Aorta (tissue), 5 donors: ENCODE data around the gene RPS19BP1. TPM values are rescaled to one million over a fixed set of nuclear protein-coding genes. Genes with fewer than 3 reads are reported as not detected.

ENCODE experiments used
- ATAC-seq: fragments of 200-7000 bp; cut with Tn5 transposase; one replicate; pipeline ENCODE4 v1.9.1; 2022; ENCODE audit warnings: moderate library complexity; ENCODE audit not compliant: low FRiP score
- DNase-seq, 2 donors: peaks; one replicate each; pipeline ENCODE4 v3.0.0-alpha.2; 2020
- H3K27ac ChIP-seq, 2 donors: one replicate each; pipeline ENCODE4 v1.5.1; 2013; ENCODE audit warnings: low read length in 2 of 2, mild to moderate bottlenecking in 2 of 2, moderate library complexity in 2 of 2, control low read depth in 1 of 2, inconsistent platforms in 1 of 2, low read depth in 1 of 2
- H3K27me3 ChIP-seq, 2 donors: one replicate each; pipeline ENCODE4 v1.6.1; 2013; ENCODE audit warnings: control low read depth in 1 of 2, low read length in 1 of 2, mild to moderate bottlenecking in 1 of 2, moderate library complexity in 1 of 2; ENCODE audit not compliant: insufficient read depth in 2 of 2, control insufficient read depth in 1 of 2
- H3K36me3 ChIP-seq, 2 donors: one replicate each; pipeline ENCODE4 v1.6.1; 2013; ENCODE audit warnings: control low read depth in 1 of 2, low read length in 1 of 2, mild to moderate bottlenecking in 1 of 2; ENCODE audit not compliant: insufficient read depth in 2 of 2, control insufficient read depth in 1 of 2
- H3K4me1 ChIP-seq, 2 donors: one replicate each; pipeline ENCODE4 v1.6.1; 2013; ENCODE audit warnings: low read length in 2 of 2, control low read depth in 1 of 2, mild to moderate bottlenecking in 1 of 2, moderate library complexity in 1 of 2; ENCODE audit not compliant: insufficient read depth in 2 of 2, control insufficient read depth in 1 of 2
- H3K4me3 ChIP-seq, 2 donors: one replicate each; pipeline ENCODE4 v1.5.1; 2013; ENCODE audit warnings: low read length in 2 of 2, control low read depth in 1 of 2, mild to moderate bottlenecking in 1 of 2
- H3K9me3 ChIP-seq: one replicate; pipeline ENCODE4 v1.6.1; 2013; ENCODE audit warnings: mild to moderate bottlenecking, low read length; ENCODE audit not compliant: control insufficient read depth
- WGBS, 2 donors: extraction: QIAGEN DNeasy Blood & Tissue Kit; methylation state at CpG; one replicate each; pipeline ENCODE4 v1.1.7; 2013; 5-methylcytosine and 5-hydroxymethylcytosine counted together
- intact Hi-C, 2 donors: fragments of 100-400 bp; cut with DNase I; formaldehyde crosslinking; loops; one replicate each; pipeline versions ENCODE4 v1.14.2 to v1.15.0; 2022
- polyA plus RNA-seq, 2 donors: library from polyadenylated mRNA; stranded (reverse); fragments of 200-250 nt; gene quantifications; one replicate each; pipeline ENCODE4 v1.2.3, GENCODE V29; 2013
- total RNA-seq, 2 donors: library from RNA; stranded (reverse); fragmentation: NEBNext Ultra II Directional; extraction: Animal tissue kit (Norgen Biotek cat#: 25700); gene quantifications; one replicate each; pipeline ENCODE4 v1.2.1, GENCODE V29; 2021
- donor health status: healthy with polysubstance abuse.
- donor health status: Bipolar disorder and iron deficiency.
- donor health status: DM: no; HTN: no; CAD: no.
- donor health status: DM: no; HTN: no; CAD: no.
- donor health status: DM: yes; HTN: yes; CAD: no.

RPS19BP1 gene
- total and polyA plus RNA-seq, 4 donors = 50.4 to 160 (median 105) TPM

GRCh38 chr22:39574779-39575551, 42.4 kb upstream of the RPS19BP1 start:
- no peak overlapping the region for H3K4me3 ChIP-seq
- H3K4me1 ChIP-seq = no peaks in the 10 kb centered on the region
- H3K27me3 ChIP-seq = no peaks in the 10 kb centered on the region
- intact Hi-C loops = no loop called here
- ATAC-seq = no peak
- 75 to 82% methylated on average over 14 of the region's 14 CpGs for WGBS, 2 donors
- no peak for DNase-seq
- H3K27ac ChIP-seq = no peak overlapping the region
- H3K9me3 ChIP-seq = no peaks in the 10 kb centered on the region
- H3K36me3 ChIP-seq = no peaks in the 10 kb centered on the region

DNA sequence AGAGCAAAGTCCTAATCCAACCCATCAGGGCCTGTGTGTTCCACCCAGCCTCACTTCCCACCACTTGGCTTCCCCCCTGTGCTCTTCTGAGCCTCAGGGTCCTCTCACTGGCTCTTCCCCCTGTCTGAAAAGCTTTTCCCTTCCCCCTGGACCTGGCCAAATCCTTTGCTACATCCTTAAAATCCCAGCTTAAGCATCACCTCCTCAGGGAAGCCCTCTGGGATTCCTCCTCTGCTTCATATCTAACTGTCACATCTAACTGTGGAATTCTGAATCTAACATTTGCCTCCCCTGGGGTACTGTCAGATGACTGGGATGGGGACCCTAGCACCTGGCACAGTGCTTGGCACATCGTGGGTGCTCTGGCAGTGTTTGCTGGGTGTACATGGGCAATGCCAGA, 39.0 kb upstream of the RPS19BP1 start:
- no peaks in the 10 kb centered on the region for H3K36me3 ChIP-seq
- ATAC-seq (no peak), DNase-seq (no peak)
- no peak overlapping the region for H3K4me3 ChIP-seq
- H3K27ac ChIP-seq = no peak overlapping the region
- no peaks in the 10 kb centered on the region for H3K4me1 ChIP-seq
- H3K9me3 ChIP-seq = no peaks in the 10 kb centered on the region
- 61 to 75% methylated on average over 1 of the region's 1 CpG for WGBS, 2 donors
- H3K27me3 ChIP-seq = no peaks in the 10 kb centered on the region
- intact Hi-C loops = no loop called here

DNA sequence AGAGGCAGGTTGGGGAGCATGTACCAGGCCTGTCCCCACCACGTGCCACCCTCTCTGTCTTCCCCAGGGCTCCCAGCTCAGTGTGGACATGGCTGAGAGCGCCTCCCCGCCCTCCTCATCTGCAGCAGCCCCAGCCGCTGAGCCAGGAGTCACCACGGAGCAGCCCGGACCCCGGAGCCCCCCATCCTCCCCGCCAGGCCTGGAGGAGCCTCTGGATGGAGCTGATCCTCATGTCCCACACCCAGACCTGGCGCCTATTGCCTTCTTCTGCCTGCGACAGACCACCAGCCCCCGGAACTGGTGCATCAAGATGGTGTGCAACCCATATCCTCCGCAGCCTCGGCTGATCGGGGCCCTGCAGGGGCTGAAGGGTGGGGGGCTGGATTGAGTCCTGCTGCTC, 38.1 kb upstream of the RPS19BP1 start, which contains the start of gene CACNA1I:
CACNA1I (plus strand) TSS at position 89 of the 400 bp plus-strand sequence; CDS start at position 89, 0 bp downstream.
- Histone ChIP-seq H3K36me3 (no peaks in the 10 kb centered on the region), H3K27ac (no peak within 1 kb of the TSS), H3K9me3 (no peaks in the 10 kb centered on the region), H3K27me3 (no peaks in the 10 kb centered on the region), H3K4me3 (no peak within 1 kb of the TSS), H3K4me1 (no peaks in the 10 kb centered on the region)
- no peak for ATAC-seq
- intact Hi-C loops = no loop called here
- WGBS, 2 donors = 75 to 85% methylated on average over 11 to 14 of the region's 14 CpGs
- DNase-seq = no peak

- ATAC-seq = no peak
These were observed 37.7 kb upstream of the RPS19BP1 start for GRCh38 chr22:39570226-39570625.

GRCh38 chr22:39569066-39569465, 36.5 kb upstream of the RPS19BP1 start:
- intact Hi-C loops = no loop called here
- Histone ChIP-seq H3K27me3 (no peaks in the 10 kb centered on the region), H3K9me3 (no peaks in the 10 kb centered on the region), H3K4me1 (no peaks in the 10 kb centered on the region), H3K27ac (no peak overlapping the region), H3K4me3 (no peak overlapping the region), H3K36me3 (no peaks in the 10 kb centered on the region)
- no peak for ATAC-seq
- WGBS, 2 donors = 94 to 96% methylated on average over 7 of the region's 7 CpGs
- DNase-seq = no peak

More at GRCh38 chr22:39570226-39570625, 37.7 kb upstream of the RPS19BP1 start:
- Histone ChIP-seq H3K9me3 (no peaks in the 10 kb centered on the region), H3K36me3 (no peaks in the 10 kb centered on the region), H3K4me1 (no peaks in the 10 kb centered on the region), H3K27me3 (no peaks in the 10 kb centered on the region), H3K27ac (no peak overlapping the region), H3K4me3 (no peak overlapping the region)
- WGBS, 2 donors = 81 to 91% methylated on average over 3 of the region's 3 CpGs
- intact Hi-C loops = no loop called here
- no peak for DNase-seq

DNA sequence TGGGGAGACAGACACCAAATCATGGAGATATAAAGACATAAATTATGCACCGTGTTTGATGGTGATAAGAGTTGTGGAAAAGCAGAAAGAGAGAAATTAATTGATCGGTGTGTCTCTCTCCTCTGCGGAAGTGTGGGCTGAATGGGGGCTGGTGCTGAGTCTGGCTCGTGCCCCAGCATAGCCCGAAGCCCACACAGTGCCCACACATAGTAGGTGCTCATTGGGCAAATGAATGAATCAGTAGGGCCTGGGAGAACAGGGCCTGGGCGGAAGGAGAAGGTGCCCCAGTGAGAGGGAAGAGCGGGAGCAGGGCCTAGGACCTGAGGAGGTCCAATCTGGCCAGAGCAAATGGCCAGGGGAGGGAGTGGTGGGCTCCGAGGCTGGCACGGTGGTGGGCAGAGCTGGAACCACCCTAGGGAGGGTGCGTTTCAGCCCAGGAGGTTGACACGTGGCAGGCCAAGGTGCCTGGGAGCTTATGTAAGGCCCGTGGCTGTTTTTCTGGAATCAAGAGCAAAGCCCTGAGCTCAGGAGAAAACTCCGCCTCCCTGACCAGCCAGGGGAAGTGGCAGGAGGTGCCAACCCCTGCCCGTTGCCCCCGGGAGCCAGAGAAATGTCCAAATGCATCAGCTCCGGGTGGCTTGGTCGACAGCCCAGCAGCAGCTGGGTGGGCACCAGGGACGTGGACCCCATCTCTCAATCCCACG, 35.9 kb upstream of the RPS19BP1 start:
- no peak for ATAC-seq

GRCh38 chr22:39567135-39567946, 34.8 kb upstream of the RPS19BP1 start:
- Histone ChIP-seq H3K27me3 (no peaks in the 10 kb centered on the region), H3K36me3 (no peaks in the 10 kb centered on the region), H3K27ac (no peak overlapping the region), H3K9me3 (no peaks in the 10 kb centered on the region), H3K4me3 (no peak overlapping the region), H3K4me1 (no peaks in the 10 kb centered on the region)
- ATAC-seq (no peak), DNase-seq (no peak)
- intact Hi-C loops = no loop called here
- WGBS, 2 donors = 67 to 71% methylated on average over 14 of the region's 14 CpGs

More for the DNA sequence above, 35.9 kb upstream of the RPS19BP1 start:
- Histone ChIP-seq H3K36me3 (no peaks in the 10 kb centered on the region), H3K9me3 (no peaks in the 10 kb centered on the region), H3K4me1 (no peaks in the 10 kb centered on the region), H3K27ac (no peak overlapping the region), H3K4me3 (no peak overlapping the region), H3K27me3 (no peaks in the 10 kb centered on the region)
- 69 to 72% methylated on average over 17 to 19 of the region's 19 CpGs for whole genome bisulfite sequencing, 2 donors
- intact Hi-C loops = no loop called here
- no peak for DNase-seq

DNA sequence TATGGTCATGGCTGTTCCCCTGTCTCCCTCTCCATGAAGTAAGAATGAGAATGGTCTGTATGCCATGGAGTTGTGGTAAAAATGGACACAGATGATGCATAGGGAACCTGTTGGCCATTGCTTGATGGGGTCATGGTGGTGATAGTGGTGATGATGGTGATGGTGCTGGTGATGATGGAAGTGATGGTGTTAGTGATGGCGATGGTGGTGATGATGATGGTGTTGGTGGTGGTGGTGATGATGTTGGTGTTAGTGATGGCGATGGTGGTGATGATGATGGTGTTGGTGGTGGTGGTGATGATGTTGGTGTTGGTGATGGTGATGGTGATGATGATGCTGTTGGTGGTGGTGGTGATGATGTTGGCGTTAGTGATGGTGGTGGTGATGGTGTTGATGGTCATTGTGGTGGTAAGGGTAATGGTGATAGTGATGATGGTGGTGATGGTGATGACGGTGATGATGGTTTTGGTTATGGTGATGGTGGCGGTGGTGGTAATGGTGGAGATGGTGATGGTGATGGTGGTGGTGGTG, 32.9 kb upstream of the RPS19BP1 start:
- no peak overlapping the region for H3K4me3 ChIP-seq
- H3K4me1 ChIP-seq = no peaks in the 10 kb centered on the region
- intact Hi-C loops = no loop called here
- WGBS, 2 donors = 96 to 98% methylated on average over 5 of the region's 5 CpGs
- ATAC-seq = no peak
- no peaks in the 10 kb centered on the region for H3K9me3 ChIP-seq
- DNase-seq = no peak
- no peaks in the 10 kb centered on the region for H3K36me3 ChIP-seq
- H3K27me3 ChIP-seq = no peaks in the 10 kb centered on the region
- no peak overlapping the region for H3K27ac ChIP-seq
